Measurements from ENCODE around the gene ASPDH. TPM values are rescaled to one million over a fixed set of nuclear protein-coding genes. Genes with fewer than 3 reads are reported as not detected.

Gene ASPDH
- not detected for total RNA-seq
- polyA plus RNA-seq (2013, experiment 1 of 2): not detected
- not detected for polyA plus RNA-seq (2013, experiment 2 of 2)
- long read RNA-seq, experiment 1: 0 reads
- long read RNA-seq, experiment 2: 0 reads
- long read RNA-seq, experiment 3: 0 reads
- long read RNA-seq, experiment 4: 0 reads

GRCh38 chr19:50513746-50514345 is at the start of gene ASPDH:
ASPDH (minus strand) TSS chr19:50513913; CDS start chr19:50513823, 90 bp downstream.
- Histone ChIP-seq H3K36me3 (ENCODE audit: control insufficient read depth, insufficient read depth, low read length) (no peaks in the 10 kb centered on the region), H3K9me3 (ENCODE audit: control insufficient read depth, low read length) (no peaks in the 10 kb centered on the region), H3K4me3 (ENCODE audit: low read length) (no peak within 1 kb of the TSS), H3K9ac (ENCODE audit: extremely low read depth, low read length, poor library complexity, severe bottlenecking) (no peak within 1 kb of the TSS), H3K27ac (ENCODE audit: low read depth, low read length) (peak within 1 kb of the TSS; percentile 63), H3K27me3 (ENCODE audit: control insufficient read depth, insufficient read depth, low read length, poor library complexity, severe bottlenecking) (no peaks in the 10 kb centered on the region), H3K4me1 (ENCODE audit: control insufficient read depth, insufficient read depth, low read length) (no peaks in the 10 kb centered on the region)
- Mint-ChIP-seq H3K27ac (no peak within 1 kb of the TSS), H3K36me3 (ENCODE audit: low read depth) (no peaks in the 10 kb centered on the region), H3K4me3 (no peak within 1 kb of the TSS), H3K27me3 (ENCODE audit: insufficient read depth) (peaks cover 41% of the 10 kb centered on the region), H3K9me3 (peaks cover 5% of the 10 kb centered on the region), H3K4me1 (peaks cover 1% of the 10 kb centered on the region)
- no peak for TF ChIP-seq CTCF (conservative IDR thresholded peaks at IDR 0.05)
- 79 to 83% methylated on average over 13 to 22 of the region's 22 CpGs for WGBS, 2 experiments (ENCODE audit: insufficient coverage in 1 of 2, insufficient read length in 1 of 2)
- peak; percentile 54 for DNase-seq

GRCh38 chr19:50562996-50563395 is 49.3 kb upstream of the ASPDH start:
- Histone ChIP-seq H3K4me3 (ENCODE audit: low read length) (no peak overlapping the region), H3K4me1 (ENCODE audit: control insufficient read depth, insufficient read depth, low read length) (no peaks in the 10 kb centered on the region), H3K36me3 (ENCODE audit: control insufficient read depth, insufficient read depth, low read length) (no peaks in the 10 kb centered on the region), H3K27me3 (ENCODE audit: control insufficient read depth, insufficient read depth, low read length, poor library complexity, severe bottlenecking) (peaks cover 28% of the 10 kb centered on the region), H3K9ac (ENCODE audit: extremely low read depth, low read length, poor library complexity, severe bottlenecking) (no peak overlapping the region), H3K27ac (ENCODE audit: low read depth, low read length) (no peak overlapping the region), H3K9me3 (ENCODE audit: control insufficient read depth, low read length) (no peaks in the 10 kb centered on the region)
- H3K4me3 Mint-ChIP-seq: no peak overlapping the region
- no peak for DNase-seq
- no peak for TF ChIP-seq CTCF (conservative IDR thresholded peaks at IDR 0.05)
- H3K9me3 Mint-ChIP-seq: no peaks in the 10 kb centered on the region
- 87 to 100% methylated on average over 2 to 9 of the region's 9 CpGs for WGBS, 2 experiments (ENCODE audit: insufficient coverage in 1 of 2, insufficient read length in 1 of 2)
- peaks cover 4% of the 10 kb centered on the region for H3K4me1 Mint-ChIP-seq
- no peaks in the 10 kb centered on the region for H3K36me3 Mint-ChIP-seq (ENCODE audit: low read depth)
- H3K27me3 Mint-ChIP-seq (ENCODE audit: insufficient read depth): peaks cover 90% of the 10 kb centered on the region
- no peak overlapping the region for H3K27ac Mint-ChIP-seq

- H3K36me3 Mint-ChIP-seq (ENCODE audit: low read depth): no peaks in the 10 kb centered on the region
- Histone ChIP-seq H3K27me3 (ENCODE audit: control insufficient read depth, insufficient read depth, low read length, poor library complexity, severe bottlenecking) (peaks cover 28% of the 10 kb centered on the region), H3K36me3 (ENCODE audit: control insufficient read depth, insufficient read depth, low read length) (no peaks in the 10 kb centered on the region), H3K4me1 (ENCODE audit: control insufficient read depth, insufficient read depth, low read length) (no peaks in the 10 kb centered on the region), H3K9me3 (ENCODE audit: control insufficient read depth, low read length) (no peaks in the 10 kb centered on the region), H3K4me3 (ENCODE audit: low read length) (no peak overlapping the region), H3K27ac (ENCODE audit: low read depth, low read length) (no peak overlapping the region), H3K9ac (ENCODE audit: extremely low read depth, low read length, poor library complexity, severe bottlenecking) (no peak overlapping the region)
- DNase-seq: peak; percentile 55
- H3K4me1 Mint-ChIP-seq: peaks cover 4% of the 10 kb centered on the region
- H3K27ac Mint-ChIP-seq: no peak overlapping the region
- no peak for TF ChIP-seq CTCF (conservative IDR thresholded peaks at IDR 0.05)
- 74 to 83% methylated on average over 1 to 4 of the region's 4 CpGs for WGBS, 2 experiments (ENCODE audit: insufficient coverage in 1 of 2, insufficient read length in 1 of 2)
- H3K4me3 Mint-ChIP-seq: no peak overlapping the region
- H3K9me3 Mint-ChIP-seq: no peaks in the 10 kb centered on the region
- peaks cover 92% of the 10 kb centered on the region for H3K27me3 Mint-ChIP-seq (ENCODE audit: insufficient read depth)
These were observed 48.6 kb upstream of the ASPDH start for GRCh38 chr19:50562329-50562728.
